ENCODE results near the gene COL15A1. TPM values are rescaled to one million over a fixed set of nuclear protein-coding genes. Genes with fewer than 3 reads are reported as not detected.

The COL15A1 gene
- polyA plus RNA-seq, 1 donor (not counting 4 experiments of a cell fraction or from before 2014, with no cell fraction given): not detected

DNA sequence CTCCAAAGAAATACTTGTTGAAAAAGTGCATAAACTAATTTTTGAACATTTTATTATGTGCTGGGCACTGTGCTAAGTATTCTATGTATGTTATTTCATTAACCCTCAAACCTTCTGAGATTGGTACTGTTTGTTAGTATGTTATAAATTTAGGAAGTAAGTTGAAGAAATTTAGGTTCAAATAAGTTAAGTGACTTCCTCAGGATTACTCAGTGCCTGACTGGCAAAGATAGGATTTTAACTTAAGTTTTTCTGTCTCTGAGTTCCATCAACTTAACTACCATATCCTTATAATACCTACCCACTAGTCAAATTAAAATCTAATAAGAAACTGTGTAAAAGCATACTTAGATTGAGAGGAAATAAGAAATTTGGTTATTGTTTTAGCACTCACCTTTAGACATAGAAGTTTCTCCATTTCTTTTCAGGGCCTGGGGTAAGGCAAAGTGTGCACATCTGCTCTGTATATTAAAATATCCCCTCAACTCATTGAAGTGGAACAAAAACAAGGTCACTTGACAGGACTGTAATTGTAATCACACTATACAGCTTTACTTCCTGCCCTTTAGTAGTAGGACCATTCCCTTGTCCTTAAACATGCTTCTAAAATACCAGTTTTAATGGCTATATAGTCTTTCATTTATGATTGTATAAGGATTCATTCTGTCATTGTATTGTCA lies 176.4 kb downstream of the COL15A1 start:
- Histone ChIP-seq H3K4me3 (ENCODE audit: control insufficient read depth in 2 of 3, extremely low read depth in 1 of 3, insufficient read depth in 2 of 3, low read depth in 1 of 3, low read length in 3 of 3) (no peak overlapping the region), H3K27ac (ENCODE audit: control insufficient read depth, insufficient read depth, low read length) (no peak overlapping the region), H2AFZ (ENCODE audit: control insufficient read depth, low read length) (no peak overlapping the region), H3K9me3 (ENCODE audit: control insufficient read depth, low read depth, low read length) (no peaks in the 10 kb centered on the region), H3K9me1 (ENCODE audit: control insufficient read depth, extremely low read depth, insufficient read depth, low read length) (no peaks in the 10 kb centered on the region), H3K27me3 (ENCODE audit: control insufficient read depth, extremely low read depth, insufficient read depth, low read length) (no peaks in the 10 kb centered on the region), H3K36me3 (ENCODE audit: control insufficient read depth in 2 of 2, extremely low read depth in 1 of 2, insufficient read depth in 2 of 2, low read length in 2 of 2) (peaks cover 2 to 4% of the 10 kb centered on the region in 2 experiments), H4K20me1 (ENCODE audit: control insufficient read depth, extremely low read depth, insufficient read depth, low read length) (no peaks in the 10 kb centered on the region), H3K4me1 (ENCODE audit: control insufficient read depth, extremely low read depth, insufficient read depth, low read length) (peaks cover 46% of the 10 kb centered on the region), H3K9ac (ENCODE audit: control insufficient read depth, extremely low read depth, insufficient read depth, low read length) (no peak overlapping the region), H3K4me2 (ENCODE audit: control insufficient read depth, extremely low read depth, insufficient read depth, low read depth, low read length) (no peak overlapping the region), H3K79me2 (ENCODE audit: control insufficient read depth, insufficient read depth, low read length) (peaks cover 80% of the 10 kb centered on the region)
- TF ChIP-seq, protein P1, sequence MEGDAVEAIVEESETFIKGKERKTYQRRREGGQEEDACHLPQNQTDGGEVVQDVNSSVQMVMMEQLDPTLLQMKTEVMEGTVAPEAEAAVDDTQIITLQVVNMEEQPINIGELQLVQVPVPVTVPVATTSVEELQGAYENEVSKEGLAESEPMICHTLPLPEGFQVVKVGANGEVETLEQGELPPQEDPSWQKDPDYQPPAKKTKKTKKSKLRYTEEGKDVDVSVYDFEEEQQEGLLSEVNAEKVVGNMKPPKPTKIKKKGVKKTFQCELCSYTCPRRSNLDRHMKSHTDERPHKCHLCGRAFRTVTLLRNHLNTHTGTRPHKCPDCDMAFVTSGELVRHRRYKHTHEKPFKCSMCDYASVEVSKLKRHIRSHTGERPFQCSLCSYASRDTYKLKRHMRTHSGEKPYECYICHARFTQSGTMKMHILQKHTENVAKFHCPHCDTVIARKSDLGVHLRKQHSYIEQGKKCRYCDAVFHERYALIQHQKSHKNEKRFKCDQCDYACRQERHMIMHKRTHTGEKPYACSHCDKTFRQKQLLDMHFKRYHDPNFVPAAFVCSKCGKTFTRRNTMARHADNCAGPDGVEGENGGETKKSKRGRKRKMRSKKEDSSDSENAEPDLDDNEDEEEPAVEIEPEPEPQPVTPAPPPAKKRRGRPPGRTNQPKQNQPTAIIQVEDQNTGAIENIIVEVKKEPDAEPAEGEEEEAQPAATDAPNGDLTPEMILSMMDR (optimal IDR thresholded peaks at IDR 0.05 in 1 of 3, IDR thresholded peaks at IDR 0.05 in 1 of 3, conservative IDR thresholded peaks at IDR 0.05 in 1 of 3; ENCODE audit: extremely low read depth in 1 of 3, insufficient read depth in 2 of 3, low read length in 3 of 3): no peak
- DNase-seq (ENCODE audit: low read depth, low spot score) (no peak), FAIRE-seq (no peak)
- dilution Hi-C loops (cut with MboI; ENCODE audit: extremely low pct_ligation_motif_present, low sequenced_read_pairs): loop anchor here (10.0 kb wide), 1 partner anchor 115 kb away; no protein-coding TSS in a partner anchor

Other genes starting within 250 kb of the COL15A1 start
- gene GABBR2, start 235.0 kb upstream of the COL15A1 start, polyA plus RNA-seq: 0.01 TPM in 1 of 3 replicates, not detected in the others
- gene ANKS6, start 147.4 kb upstream of the COL15A1 start, polyA plus RNA-seq: 11.5 to 14.4 TPM (median 13.5 TPM) in 3 replicates
- gene GALNT12, start 136.2 kb upstream of the COL15A1 start, polyA plus RNA-seq: 1.1 to 1.8 TPM (median 1.2 TPM) in 3 replicates
- gene TGFBR1, start 161.2 kb downstream of the COL15A1 start, polyA plus RNA-seq: 41.6 to 55.0 TPM (median 49.7 TPM) in 3 replicates